CD4-positive, alpha-beta T cell treated with Interleukin-4 for 4 hours (primary cell): ENCODE results near the gene KCTD2.
"Not testable (repeated sequence)": the region's sequence is repeated elsewhere in the genome, so short reads cannot be mapped to it uniquely, and the experiment has no call there.

Source experiments
- DNase-seq: peaks from one replicate; pipeline ENCODE4 v3.0.0-alpha.2; 2020

The KCTD2 gene

DNA sequence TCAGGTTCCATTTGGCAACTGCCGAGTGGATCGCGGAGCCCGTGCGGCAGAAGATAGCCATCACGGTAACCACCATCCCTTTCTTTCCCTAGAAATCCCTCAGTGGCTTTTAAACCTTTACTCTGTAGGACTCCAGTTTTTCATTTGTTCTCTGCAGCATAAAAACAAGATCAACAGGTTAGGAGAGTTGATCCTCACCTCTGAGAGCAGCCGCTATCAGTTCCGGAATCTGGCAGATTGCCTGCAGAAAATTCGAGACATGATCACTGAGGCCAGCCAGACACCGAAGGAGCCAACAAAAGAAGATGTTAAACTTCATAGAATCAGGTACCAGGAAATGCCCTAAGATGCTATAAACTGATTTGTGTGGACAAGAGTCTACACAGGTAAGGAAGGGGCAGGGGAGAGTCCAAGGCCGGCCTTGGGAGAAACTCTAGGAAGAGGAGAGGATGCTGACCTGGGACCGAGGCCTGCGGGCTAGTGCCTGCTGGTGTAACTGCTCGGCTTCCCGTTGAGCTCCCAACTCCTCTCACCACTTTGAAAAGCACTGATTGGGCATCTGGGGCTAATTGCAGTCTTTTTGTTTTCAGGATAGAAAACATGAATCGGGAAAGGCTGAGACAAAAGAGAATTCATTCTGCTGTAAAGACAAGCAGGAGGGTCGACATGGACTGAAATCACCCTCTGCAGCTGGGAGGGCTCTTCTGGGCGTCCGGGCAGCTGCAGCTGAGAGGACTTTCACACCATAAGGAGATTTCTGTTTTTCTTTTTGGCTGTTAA, 26.5 kb upstream of the KCTD2 start:
- no peak for DNase-seq

GRCh38 chr17:75024686-75025397, 22.2 kb upstream of the KCTD2 start:
- DNase-seq = peak; percentile 27

DNA sequence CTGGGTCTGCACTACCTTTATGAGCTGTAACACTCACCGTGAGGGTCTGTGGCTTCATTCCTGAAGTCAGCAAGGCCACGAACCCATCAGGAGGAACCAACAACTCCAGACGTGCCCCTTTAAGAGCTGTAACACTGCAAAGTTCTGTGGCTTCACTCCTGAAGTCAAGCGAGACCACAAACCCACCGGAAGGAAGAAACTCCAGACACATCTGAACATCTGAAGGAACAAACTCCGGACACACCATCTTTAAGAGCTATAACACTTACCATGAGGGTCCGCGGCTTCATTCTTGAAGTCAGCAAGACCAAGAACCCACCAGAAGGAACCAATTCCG, 21.7 kb upstream of the KCTD2 start:
- not testable (repeated sequence) for DNase-seq

GRCh38 chr17:75026650-75027049, 20.4 kb upstream of the KCTD2 start:
- not testable (repeated sequence) for DNase-seq

DNA sequence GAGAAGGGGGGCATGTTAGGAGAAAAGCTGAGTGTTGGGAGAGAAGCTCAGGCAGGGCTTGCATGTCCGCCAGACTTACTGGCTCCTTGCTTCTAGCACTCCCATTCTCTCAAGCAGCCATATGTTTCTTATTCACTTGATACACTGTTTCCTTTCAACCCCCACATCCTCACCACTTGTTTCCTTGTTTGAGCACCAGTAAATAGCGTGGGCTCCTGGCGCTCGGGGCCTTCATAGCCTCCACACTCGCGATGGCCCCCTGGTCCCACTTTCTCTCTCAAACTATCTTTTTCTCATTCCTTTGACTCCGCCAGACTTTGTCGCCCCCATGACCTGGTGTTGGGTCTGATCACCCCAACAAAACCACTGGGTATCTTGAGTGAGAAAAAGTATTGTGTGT, 16.9 kb upstream of the KCTD2 start:
- no peak for DNase-seq

- DNase-seq = peak; percentile 52
These were observed 14.9 kb upstream of the KCTD2 start for GRCh38 chr17:75031972-75032719.

- no peak for DNase-seq
These were observed 14.2 kb upstream of the KCTD2 start for GRCh38 chr17:75032720-75033280.

DNA sequence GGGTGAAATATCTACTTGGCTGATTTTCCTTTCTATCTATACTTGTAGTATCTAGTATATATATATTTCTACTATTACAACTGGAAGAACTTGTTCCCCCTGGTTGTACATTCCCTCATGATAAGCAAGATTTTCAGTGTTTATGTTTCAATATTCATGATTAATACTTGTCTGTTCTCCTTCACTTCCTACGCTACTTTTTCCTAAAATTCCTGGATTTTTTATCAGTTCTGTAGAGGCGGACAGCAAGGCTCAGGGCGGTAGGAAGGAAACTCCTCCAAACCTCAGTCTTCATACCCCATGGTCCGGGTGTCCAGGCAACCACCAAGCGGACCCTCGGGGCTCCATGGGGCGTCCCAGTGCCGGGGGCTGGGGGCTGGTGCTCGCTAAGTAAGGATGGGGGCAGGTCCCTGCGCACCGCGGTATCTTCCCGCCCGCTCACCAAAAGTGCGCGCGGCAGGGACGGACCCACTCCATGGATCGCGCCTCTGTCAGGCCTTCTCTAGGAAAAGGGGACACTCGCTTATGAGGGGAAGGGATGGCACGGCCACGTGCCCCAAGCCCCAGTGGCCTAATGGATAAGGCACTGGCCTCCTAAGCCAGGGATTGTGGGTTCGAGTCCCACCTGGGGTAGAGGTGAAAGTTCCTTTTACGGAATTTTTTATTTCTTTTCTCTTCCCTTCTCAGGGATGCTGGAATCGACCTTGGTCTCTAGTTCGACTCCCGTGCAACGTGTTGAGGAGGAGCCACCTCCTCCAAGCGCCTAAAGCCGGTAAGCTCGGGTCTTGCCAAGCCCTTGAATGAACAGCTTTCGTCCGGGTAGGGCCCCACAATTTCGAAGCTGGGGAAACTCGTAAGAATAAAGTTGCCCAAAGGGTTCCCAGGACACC, 13.4 kb upstream of the KCTD2 start:
- peak; percentile 78 for DNase-seq

DNA sequence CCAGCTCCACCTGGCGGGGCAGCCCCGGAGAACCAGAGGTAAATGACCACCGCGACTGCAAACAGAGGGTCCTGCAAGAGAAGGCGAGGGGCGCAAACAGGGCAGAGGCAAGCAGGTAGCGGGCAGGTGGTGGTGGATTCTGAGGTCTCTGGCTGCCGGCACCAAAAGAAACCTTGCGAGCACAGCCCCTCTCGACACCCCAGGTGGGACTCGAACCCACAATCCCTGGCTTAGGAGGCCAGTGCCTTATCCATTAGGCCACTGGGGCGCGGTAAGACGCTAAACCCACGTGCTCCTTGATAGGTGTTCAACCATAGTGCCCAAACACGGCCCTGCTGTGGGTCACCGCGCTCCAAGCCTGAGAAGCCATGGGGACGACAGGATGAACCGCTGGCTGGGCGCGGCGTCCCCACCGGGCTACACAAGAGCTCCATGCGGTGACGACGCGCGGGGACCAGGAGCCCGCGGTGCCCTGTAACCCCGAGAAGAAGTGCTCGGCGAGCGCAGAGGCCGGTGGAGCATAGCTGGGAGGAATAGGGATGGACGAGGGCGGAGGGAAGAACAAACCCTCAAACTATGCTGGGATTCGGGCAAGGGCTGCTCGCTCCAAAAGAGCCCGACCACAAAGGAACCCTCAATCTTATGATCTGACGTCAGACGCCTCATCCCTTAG, 12.7 kb upstream of the KCTD2 start:
- DNase-seq = peak; percentile 82

GRCh38 chr17:75036643-75037268, 10.3 kb upstream of the KCTD2 start:
- peak; percentile 97 for DNase-seq

GRCh38 chr17:75039238-75039637, 7.8 kb upstream of the KCTD2 start:
- no peak for DNase-seq

DNA sequence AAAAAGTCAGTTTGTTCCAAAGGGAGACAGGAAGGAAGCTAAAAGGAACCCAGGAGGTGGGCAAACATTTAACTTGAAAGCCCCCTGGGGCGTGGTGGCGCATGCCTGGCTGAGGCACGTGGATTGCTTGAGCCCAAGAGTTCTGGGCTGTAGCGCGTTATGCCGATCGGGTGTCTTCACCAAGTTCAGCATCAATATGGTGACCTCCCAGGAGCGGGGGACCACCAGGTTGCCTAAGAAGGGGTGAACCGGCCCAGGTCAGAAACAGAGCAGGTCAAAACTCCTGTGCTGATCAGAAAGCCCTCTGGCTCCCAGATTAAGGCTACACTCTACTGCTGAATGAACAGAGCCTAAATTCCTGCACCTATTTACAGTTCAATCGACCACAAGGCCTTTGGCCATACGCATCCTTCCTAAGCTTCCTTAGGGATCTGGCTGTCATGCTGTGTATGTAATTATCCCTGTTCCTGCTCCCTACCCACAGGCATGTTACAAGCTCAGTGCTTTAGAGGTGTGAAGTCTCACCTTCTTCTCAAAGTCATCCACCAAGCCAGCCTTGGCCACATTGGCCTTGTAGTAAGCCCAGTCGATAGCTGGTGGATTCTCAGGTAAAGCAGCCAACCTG, 5.3 kb upstream of the KCTD2 start:
- no peak for DNase-seq

- DNase-seq = not testable (repeated sequence)
These were observed 3.2 kb upstream of the KCTD2 start for GRCh38 chr17:75043789-75044188.

GRCh38 chr17:75044716-75045115, 2.3 kb upstream of the KCTD2 start:
- DNase-seq = no peak

DNA sequence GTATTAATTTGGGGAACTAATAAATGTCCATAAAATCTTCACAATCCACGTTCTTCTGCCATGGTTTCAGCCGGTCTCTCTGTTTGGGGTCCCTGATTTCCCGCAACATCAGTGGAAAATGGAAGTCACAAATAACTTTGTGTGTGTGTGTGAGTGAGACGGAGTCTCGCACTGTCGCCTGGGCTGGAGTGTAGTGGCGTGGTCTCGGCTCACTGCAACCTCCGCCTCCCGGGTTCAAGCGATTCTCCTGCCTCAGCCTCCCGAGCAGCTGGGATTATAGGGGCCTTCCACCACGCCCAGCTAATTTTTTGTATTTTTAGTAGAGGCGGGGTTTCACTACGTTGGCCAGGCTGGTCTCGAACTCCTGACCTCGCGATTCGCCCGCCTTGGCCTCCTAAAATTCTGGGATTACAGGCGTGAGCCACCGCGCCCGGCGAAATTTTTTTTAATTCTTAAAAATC, 1.0 kb upstream of the KCTD2 start:
- not testable (repeated sequence) for DNase-seq

DNA sequence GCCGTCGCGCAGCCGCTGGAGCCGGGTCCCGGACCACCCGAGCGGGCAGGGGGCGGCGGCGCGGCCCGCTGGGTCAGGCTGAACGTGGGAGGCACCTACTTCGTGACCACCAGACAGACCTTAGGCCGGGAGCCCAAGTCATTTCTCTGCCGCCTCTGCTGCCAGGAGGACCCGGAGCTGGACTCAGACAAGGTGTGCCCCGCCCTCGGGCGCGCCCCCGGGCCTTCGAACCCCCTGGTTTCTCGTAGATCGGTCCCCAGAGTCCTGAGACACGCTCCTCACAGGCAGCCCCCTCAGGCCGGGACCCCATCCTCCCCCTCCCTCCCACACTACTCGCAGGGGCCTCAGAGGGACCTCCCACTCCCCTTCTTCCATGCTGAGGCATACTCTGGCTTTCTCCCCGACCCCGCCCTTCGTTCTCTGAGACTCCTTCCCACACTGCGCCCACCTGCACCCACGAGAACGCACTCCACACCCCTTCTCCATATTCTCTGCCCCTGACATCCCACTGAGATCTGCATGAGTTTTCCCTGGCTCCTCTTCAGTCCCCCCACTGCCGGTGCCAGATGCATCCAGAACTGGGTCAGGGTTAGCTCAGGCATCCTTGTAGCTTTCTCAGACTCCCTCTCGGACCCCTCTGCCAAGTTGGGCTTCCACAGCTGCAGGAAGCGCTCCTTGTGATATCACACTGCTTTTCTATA, 523 bp downstream of the KCTD2 start:
- no peak for DNase-seq

GRCh38 chr17:75048249-75048878, 1.3 kb downstream of the KCTD2 start:
- DNase-seq = no peak

GRCh38 chr17:75049057-75049456, 2.0 kb downstream of the KCTD2 start:
- no peak for DNase-seq

GRCh38 chr17:75049706-75050105, 2.7 kb downstream of the KCTD2 start:
- no peak for DNase-seq

GRCh38 chr17:75051941-75052340, 4.9 kb downstream of the KCTD2 start:
- DNase-seq = no peak
